ENCODE results near the gene TRIO.

DNA sequence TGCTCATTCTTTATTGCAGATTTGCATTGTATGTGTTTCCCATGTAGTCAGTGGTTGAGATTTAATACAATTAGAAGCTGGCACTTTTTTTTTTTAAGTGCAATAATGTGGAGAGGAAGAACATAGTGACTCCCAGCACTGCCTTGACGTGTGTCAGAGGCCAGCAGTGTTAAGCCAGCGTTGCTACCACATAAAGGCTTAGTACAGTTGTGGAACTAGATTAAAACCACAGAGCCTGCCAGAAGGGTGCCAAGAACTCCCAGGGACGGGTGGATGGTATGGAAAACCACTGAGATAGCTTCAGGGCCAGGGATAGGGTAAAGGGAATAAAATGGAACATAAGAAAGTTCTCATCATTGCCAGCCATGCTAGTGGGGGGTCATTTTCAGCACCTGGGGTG, 142.9 kb downstream of the TRIO start:
- TF ChIP-seq, protein P1, sequence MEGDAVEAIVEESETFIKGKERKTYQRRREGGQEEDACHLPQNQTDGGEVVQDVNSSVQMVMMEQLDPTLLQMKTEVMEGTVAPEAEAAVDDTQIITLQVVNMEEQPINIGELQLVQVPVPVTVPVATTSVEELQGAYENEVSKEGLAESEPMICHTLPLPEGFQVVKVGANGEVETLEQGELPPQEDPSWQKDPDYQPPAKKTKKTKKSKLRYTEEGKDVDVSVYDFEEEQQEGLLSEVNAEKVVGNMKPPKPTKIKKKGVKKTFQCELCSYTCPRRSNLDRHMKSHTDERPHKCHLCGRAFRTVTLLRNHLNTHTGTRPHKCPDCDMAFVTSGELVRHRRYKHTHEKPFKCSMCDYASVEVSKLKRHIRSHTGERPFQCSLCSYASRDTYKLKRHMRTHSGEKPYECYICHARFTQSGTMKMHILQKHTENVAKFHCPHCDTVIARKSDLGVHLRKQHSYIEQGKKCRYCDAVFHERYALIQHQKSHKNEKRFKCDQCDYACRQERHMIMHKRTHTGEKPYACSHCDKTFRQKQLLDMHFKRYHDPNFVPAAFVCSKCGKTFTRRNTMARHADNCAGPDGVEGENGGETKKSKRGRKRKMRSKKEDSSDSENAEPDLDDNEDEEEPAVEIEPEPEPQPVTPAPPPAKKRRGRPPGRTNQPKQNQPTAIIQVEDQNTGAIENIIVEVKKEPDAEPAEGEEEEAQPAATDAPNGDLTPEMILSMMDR (IDR thresholded peaks at IDR 0.05 in 2 of 3, conservative IDR thresholded peaks at IDR 0.05 in 1 of 3; ENCODE audit: control insufficient read depth in 2 of 3, extremely low read depth in 1 of 3, insufficient read depth in 1 of 3, low read depth in 3 of 3, low read length in 3 of 3): no peak
- TF ChIP-seq TCF12 (IDR thresholded peaks at IDR 0.05; ENCODE audit: low read depth, low read length) (no peak), ZBED1 (IDR thresholded peaks at IDR 0.05; ENCODE audit: borderline replicate concordance) (no peak), RUNX3 (IDR thresholded peaks at IDR 0.05; ENCODE audit: low read length) (peak; percentile 27; the same call in 1 of the 2 replicates), JUND (IDR thresholded peaks at IDR 0.05; ENCODE audit: low read depth, low read length) (no peak)
